Mesothelial cell of epicardium (in vitro differentiated cells): Measurements from ENCODE around the gene RAB3C. TPM values are rescaled to one million over a fixed set of nuclear protein-coding genes. Genes with fewer than 3 reads are reported as not detected.

Source experiments
- DNase-seq, 2 experiments: peaks; one replicate each; pipeline ENCODE4 v3.0.0; 2021; ENCODE audit warnings: low spot score in 2 of 2; ENCODE audit not compliant: unreplicated experiment in 2 of 2
- H3K27ac Mint-ChIP-seq: 2 replicates; pipeline ENCODE4 v1.8.0; 2021; ENCODE audit warnings: mixed read lengths
- H3K27me3 Mint-ChIP-seq: 2 replicates; pipeline ENCODE4 v1.8.0; 2021; ENCODE audit warnings: low read depth, mixed read lengths
- H3K36me3 Mint-ChIP-seq: 2 replicates; pipeline ENCODE4 v1.8.0; 2021; ENCODE audit warnings: mixed read lengths
- H3K4me1 Mint-ChIP-seq: 2 replicates; pipeline ENCODE4 v1.8.0; 2021; ENCODE audit warnings: mixed read lengths
- H3K4me3 Mint-ChIP-seq: 2 replicates; pipeline ENCODE4 v1.8.0; 2021; ENCODE audit warnings: mild to moderate bottlenecking, moderate library complexity, mixed read lengths
- H3K9me3 Mint-ChIP-seq: 2 replicates; pipeline ENCODE4 v1.8.0; 2021; ENCODE audit warnings: mixed read lengths
- CTCF ChIP-seq: fragments of 200-600 bp; sonication (generic); IDR thresholded peaks from one replicate; pipeline ENCODE4 v1.5.0; 2021; ENCODE audit warnings: antibody characterized with exemption; ENCODE audit not compliant: unreplicated experiment
- total RNA-seq: library from RNA; stranded (reverse); gene quantifications from 3 replicates; pipeline ENCODE4 v1.2.1, GENCODE V29; 2021

RAB3C gene
- total RNA-seq, 1 donor from 2014 or later, result 1.2 TPM

DNA sequence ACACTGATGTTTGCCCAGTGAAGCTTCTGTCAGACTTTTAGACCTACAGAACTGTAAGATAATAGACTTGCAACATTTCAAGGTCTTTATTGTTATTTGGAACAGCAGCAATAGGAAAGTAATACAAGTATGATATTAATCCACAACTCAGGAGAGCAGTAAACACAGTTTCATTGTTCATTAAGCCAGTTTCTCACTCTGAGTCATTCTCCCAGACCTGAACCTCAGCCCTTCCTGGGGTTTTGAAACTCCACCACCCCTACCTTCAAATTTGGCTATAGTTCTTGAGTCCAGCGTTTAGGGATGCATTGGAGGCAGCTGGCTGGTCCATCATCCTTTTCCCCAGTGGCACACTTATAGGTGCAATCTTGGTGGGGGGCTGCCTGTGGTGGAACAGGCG, 203.2 kb downstream of the RAB3C start:
- H3K9me3 Mint-ChIP-seq, result peaks cover 3% of the 10 kb centered on the region
- peaks cover 18% of the 10 kb centered on the region for H3K27me3 Mint-ChIP-seq
- TF ChIP-seq CTCF, result no peak
- H3K4me1 Mint-ChIP-seq, result peaks cover 16% of the 10 kb centered on the region
- no peak overlapping the region for H3K4me3 Mint-ChIP-seq
- H3K27ac Mint-ChIP-seq, result no peak overlapping the region
- no peaks in the 10 kb centered on the region for H3K36me3 Mint-ChIP-seq
- DNase-seq, result no peak

DNA sequence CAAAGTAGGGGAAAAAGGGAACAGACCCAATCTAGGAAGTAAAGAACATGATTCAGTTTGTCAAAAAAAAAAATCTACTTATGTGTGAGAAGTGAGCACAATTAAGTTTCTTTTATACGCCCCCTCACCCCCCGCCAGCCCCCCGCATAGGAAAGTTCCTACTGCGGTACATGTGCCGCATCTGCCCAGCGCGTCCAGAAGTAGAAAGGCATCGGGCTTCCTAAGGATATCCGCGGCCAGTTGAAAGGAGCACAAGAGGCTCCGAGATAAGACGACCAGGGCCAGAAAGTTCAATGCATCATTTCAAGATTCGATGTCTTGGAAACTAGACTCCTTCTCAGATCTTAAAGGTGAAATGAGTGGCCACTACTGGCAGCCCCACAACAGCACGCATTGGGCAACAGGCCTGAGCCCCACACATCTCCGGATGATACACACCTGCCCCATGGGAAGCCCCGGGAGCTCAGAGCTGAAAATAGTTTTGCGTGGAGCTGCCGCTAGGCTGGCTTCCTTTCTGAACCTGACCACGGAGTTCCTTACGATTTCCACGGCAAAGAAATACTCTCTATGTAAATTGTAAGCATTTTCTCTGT, 203.9 kb downstream of the RAB3C start:
- no peak overlapping the region for H3K27ac Mint-ChIP-seq
- peaks cover 14% of the 10 kb centered on the region for H3K27me3 Mint-ChIP-seq
- peaks cover 16% of the 10 kb centered on the region for H3K4me1 Mint-ChIP-seq
- H3K4me3 Mint-ChIP-seq, result no peak overlapping the region
- TF ChIP-seq CTCF, result no peak
- H3K36me3 Mint-ChIP-seq, result no peaks in the 10 kb centered on the region
- H3K9me3 Mint-ChIP-seq, result peaks cover 3% of the 10 kb centered on the region
- no peak for DNase-seq

DNA sequence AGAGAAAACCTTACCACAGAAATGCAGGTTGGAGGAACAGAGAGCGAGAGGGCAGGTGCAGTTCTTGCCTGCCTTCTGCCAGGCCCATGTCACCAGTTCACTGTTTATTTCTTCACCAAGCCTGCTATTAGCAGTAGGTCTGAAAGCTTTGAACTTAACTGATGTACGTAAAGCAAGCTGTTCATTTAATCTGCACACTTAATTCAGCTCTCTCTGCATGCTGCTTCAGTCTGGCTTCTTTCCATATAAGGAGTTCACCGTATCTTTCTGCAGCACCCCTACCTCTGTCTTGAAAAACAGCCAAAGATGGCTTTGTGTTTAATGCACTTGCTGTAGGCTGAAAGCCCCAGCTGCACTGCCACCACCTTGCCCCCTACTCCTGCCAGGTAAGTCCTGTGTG, 205.1 kb downstream of the RAB3C start:
- H3K27me3 Mint-ChIP-seq, result peaks cover 12% of the 10 kb centered on the region

GRCh38 chr5:58793888-58794657, 211.2 kb downstream of the RAB3C start:
- no peak for DNase-seq
- no peak overlapping the region for H3K27ac Mint-ChIP-seq
- peaks cover 7% of the 10 kb centered on the region for H3K27me3 Mint-ChIP-seq
- H3K4me1 Mint-ChIP-seq, result no peaks in the 10 kb centered on the region
- H3K9me3 Mint-ChIP-seq, result no peaks in the 10 kb centered on the region
- no peak for TF ChIP-seq CTCF
- H3K36me3 Mint-ChIP-seq, result no peaks in the 10 kb centered on the region
- H3K4me3 Mint-ChIP-seq, result no peak overlapping the region

More for the DNA sequence above, 205.1 kb downstream of the RAB3C start:
- no peak for DNase-seq
- Mint-ChIP-seq H3K36me3 (no peaks in the 10 kb centered on the region), H3K4me3 (no peak overlapping the region), H3K9me3 (peaks cover 3% of the 10 kb centered on the region), H3K27ac (no peak overlapping the region), H3K4me1 (peaks cover 13% of the 10 kb centered on the region)
- TF ChIP-seq CTCF, result no peak

DNA sequence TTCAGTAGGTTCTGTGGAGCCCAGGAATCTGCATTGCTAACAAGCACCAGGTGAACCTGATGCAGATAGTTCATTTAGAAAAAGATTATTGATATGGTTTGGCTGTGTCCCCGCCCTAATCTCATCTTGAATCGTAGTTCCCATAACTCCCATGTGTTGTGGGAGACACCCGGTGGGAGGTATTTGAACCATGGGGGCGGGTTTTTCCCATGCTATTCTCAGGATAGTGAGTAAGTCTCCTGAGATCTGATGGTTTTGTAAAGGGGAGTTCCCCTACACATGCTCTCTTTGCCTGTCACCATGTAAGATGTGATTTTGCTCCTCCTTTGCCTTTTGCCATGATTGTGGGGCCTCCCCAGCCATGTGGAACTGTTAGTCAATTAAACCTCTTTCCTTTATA, 212.0 kb downstream of the RAB3C start:
- no peaks in the 10 kb centered on the region for H3K36me3 Mint-ChIP-seq
- peaks cover 10% of the 10 kb centered on the region for H3K27me3 Mint-ChIP-seq
- DNase-seq, result no peak
- H3K4me3 Mint-ChIP-seq, result no peak overlapping the region
- TF ChIP-seq CTCF, result no peak
- H3K27ac Mint-ChIP-seq, result no peak overlapping the region
- no peaks in the 10 kb centered on the region for H3K9me3 Mint-ChIP-seq
- H3K4me1 Mint-ChIP-seq, result no peaks in the 10 kb centered on the region
